ENCODE data around the gene TBC1D9.

Gene TBC1D9

GRCh38 chr4:140622333-140622958 lies 133.7 kb downstream of the TBC1D9 start:
- ChIA-PET CTCF (no interaction called here), POLR2A (no interaction called here)
- no peak for DNase-seq (ENCODE audit: low read depth, low spot score)
- no peak overlapping the region for H3K4me3 ChIP-seq (ENCODE audit: low read depth, low read length)
- TF ChIP-seq CTCF (IDR thresholded peaks at IDR 0.05; ENCODE audit: insufficient read depth, low read length, missing control alignments) = no peak

DNA sequence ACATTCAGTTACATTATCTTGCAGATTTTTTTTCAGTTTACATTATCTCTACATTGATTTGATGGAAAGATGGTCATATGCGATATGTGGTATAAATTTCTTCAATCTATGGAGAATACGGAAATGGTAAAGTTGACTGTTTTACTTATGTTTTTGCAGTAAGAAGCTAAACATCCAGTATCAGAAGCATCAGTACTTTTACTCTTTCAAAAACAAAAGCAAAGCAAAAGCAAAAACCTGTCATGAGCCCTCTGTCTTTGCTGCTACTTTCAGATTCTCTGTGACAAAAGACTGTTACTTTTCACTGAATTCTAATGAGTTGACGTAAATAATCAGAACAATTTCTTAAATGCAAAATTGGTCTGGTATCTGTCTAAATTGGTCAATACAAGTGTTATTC lies 135.0 kb downstream of the TBC1D9 start:
- ChIA-PET POLR2A (no interaction called here), CTCF (interaction anchor here (0.7 to 3.1 kb wide), 5 partner anchors 12 to 262 kb away, joined by 3 to 23 read pairs (median 5); no protein-coding TSS in a partner anchor)
- H3K4me3 ChIP-seq (ENCODE audit: low read depth, low read length) = no peak overlapping the region
- TF ChIP-seq CTCF (IDR thresholded peaks at IDR 0.05; ENCODE audit: insufficient read depth, low read length, missing control alignments) = no peak
- no peak for DNase-seq (ENCODE audit: low read depth, low spot score)

GRCh38 chr4:140617499-140618248 lies 138.5 kb downstream of the TBC1D9 start:
- TF ChIP-seq CTCF (IDR thresholded peaks at IDR 0.05; ENCODE audit: insufficient read depth, low read length, missing control alignments) = no peak
- no peak for DNase-seq (ENCODE audit: low read depth, low spot score)
- H3K4me3 ChIP-seq (ENCODE audit: low read depth, low read length) = no peak overlapping the region
- CTCF ChIA-PET = interaction anchor here (0.9 kb wide), 1 partner anchor 232 kb away, joined by 4 read pairs; no protein-coding TSS in a partner anchor
- POLR2A ChIA-PET = no interaction called here

GRCh38 chr4:140615451-140615850 lies 140.7 kb downstream of the TBC1D9 start:
- no peak for TF ChIP-seq CTCF (IDR thresholded peaks at IDR 0.05; ENCODE audit: insufficient read depth, low read length, missing control alignments)
- POLR2A ChIA-PET = no interaction called here
- no peak overlapping the region for H3K4me3 ChIP-seq (ENCODE audit: low read depth, low read length)
- CTCF ChIA-PET = interaction anchor here (1.4 kb wide), 1 partner anchor 256 kb away, joined by 4 read pairs; no protein-coding TSS in a partner anchor
- DNase-seq (ENCODE audit: low read depth, low spot score) = no peak

DNA sequence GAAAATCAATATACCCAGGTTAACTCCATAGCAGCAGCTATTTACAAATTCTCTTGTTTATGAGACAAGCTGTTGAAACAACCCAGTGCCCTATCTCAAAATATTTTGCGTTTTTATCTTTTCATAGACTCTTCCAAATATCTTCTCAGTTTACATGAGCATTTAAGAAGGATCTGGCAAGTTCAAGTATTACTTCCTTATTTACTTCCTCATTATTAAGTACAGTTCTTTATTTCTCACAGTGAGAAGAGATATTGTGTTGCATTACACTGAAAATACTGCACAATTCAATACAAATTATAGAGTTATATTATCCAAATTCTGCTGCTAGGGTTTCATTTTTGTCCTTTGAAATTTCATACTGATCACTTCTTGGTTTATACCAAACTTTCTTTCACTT lies 143.8 kb downstream of the TBC1D9 start:
- CTCF ChIA-PET = interaction anchor here (0.8 to 1.1 kb wide), 2 partner anchors 252 to 282 kb away, joined by 4 read pairs; no protein-coding TSS in a partner anchor
- no peak for DNase-seq (ENCODE audit: low read depth, low spot score)

More for the DNA sequence above, 143.8 kb downstream of the TBC1D9 start:
- POLR2A ChIA-PET = no interaction called here
- no peak for TF ChIP-seq CTCF (IDR thresholded peaks at IDR 0.05; ENCODE audit: insufficient read depth, low read length, missing control alignments)
- no peak overlapping the region for H3K4me3 ChIP-seq (ENCODE audit: low read depth, low read length)
